ENCODE results near the gene PLTP. TPM values are rescaled to one million over a fixed set of nuclear protein-coding genes. Genes with fewer than 3 reads are reported as not detected.

The PLTP gene
- total and polyA plus RNA-seq, 2 of the 13 experiments (the other 11 are each of a cell fraction or from before 2014, with no cell fraction given): 16.9 to 28.6 TPM

DNA sequence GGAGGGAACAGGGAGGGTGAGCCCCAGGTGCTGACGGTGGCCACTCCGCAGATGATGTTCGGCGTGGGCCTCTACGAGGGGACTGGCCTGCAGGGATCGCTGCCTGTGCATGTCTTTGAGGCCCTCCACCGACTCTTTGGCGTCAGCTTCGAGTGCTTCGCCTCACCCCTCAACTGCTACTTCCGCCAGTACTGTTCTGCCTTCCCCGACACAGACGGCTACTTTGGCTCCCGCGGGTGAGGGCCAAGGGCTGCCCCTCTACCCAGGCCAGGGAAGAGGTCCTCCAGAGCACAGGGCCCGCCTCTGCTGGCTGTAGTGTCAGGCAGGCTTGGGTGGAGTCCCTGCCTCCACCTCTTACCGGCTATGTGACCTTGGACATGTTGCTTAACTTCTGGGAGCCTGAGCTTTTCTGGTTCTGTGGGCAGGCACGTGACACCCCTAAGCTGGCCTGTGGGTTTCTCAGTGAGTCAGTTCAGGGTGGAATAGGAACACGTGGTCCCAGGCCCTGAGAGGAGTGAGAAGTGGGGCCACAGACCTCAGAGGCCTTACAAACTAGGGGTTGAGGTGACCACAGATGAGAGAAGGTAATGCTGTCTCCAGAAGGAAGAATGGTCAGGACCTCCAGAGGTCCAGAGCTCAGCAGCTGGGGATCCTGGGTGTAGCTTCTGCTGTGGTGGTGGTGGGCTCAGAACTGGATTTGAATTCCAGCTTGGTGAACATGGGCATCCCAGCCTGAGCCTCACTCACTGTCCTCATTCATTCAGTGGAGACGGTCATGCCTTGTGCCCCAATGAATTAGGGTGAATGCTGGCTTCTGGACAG is 34.4 kb upstream of the PLTP start (continued):
- no peak for TF ChIP-seq E2F5 (CRISPR knock-in tag; conservative IDR thresholded peaks at IDR 0.05)
- no peak for TF ChIP-seq ZNF549 (CRISPR knock-in tag; IDR thresholded peaks at IDR 0.05)
- peak; percentile 76; the same call in 1 of the 2 replicates for TF ChIP-seq ZSCAN25 (CRISPR knock-in tag; IDR thresholded peaks at IDR 0.05)
- TF ChIP-seq, protein P1, sequence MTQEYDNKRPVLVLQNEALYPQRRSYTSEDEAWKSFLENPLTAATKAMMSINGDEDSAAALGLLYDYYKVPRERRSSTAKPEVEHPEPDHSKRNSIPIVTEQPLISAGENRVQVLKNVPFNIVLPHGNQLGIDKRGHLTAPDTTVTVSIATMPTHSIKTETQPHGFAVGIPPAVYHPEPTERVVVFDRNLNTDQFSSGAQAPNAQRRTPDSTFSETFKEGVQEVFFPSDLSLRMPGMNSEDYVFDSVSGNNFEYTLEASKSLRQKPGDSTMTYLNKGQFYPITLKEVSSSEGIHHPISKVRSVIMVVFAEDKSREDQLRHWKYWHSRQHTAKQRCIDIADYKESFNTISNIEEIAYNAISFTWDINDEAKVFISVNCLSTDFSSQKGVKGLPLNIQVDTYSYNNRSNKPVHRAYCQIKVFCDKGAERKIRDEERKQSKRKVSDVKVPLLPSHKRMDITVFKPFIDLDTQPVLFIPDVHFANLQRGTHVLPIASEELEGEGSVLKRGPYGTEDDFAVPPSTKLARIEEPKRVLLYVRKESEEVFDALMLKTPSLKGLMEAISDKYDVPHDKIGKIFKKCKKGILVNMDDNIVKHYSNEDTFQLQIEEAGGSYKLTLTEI (CRISPR knock-in tag; conservative IDR thresholded peaks at IDR 0.05): no peak
- TF ChIP-seq, protein P2, sequence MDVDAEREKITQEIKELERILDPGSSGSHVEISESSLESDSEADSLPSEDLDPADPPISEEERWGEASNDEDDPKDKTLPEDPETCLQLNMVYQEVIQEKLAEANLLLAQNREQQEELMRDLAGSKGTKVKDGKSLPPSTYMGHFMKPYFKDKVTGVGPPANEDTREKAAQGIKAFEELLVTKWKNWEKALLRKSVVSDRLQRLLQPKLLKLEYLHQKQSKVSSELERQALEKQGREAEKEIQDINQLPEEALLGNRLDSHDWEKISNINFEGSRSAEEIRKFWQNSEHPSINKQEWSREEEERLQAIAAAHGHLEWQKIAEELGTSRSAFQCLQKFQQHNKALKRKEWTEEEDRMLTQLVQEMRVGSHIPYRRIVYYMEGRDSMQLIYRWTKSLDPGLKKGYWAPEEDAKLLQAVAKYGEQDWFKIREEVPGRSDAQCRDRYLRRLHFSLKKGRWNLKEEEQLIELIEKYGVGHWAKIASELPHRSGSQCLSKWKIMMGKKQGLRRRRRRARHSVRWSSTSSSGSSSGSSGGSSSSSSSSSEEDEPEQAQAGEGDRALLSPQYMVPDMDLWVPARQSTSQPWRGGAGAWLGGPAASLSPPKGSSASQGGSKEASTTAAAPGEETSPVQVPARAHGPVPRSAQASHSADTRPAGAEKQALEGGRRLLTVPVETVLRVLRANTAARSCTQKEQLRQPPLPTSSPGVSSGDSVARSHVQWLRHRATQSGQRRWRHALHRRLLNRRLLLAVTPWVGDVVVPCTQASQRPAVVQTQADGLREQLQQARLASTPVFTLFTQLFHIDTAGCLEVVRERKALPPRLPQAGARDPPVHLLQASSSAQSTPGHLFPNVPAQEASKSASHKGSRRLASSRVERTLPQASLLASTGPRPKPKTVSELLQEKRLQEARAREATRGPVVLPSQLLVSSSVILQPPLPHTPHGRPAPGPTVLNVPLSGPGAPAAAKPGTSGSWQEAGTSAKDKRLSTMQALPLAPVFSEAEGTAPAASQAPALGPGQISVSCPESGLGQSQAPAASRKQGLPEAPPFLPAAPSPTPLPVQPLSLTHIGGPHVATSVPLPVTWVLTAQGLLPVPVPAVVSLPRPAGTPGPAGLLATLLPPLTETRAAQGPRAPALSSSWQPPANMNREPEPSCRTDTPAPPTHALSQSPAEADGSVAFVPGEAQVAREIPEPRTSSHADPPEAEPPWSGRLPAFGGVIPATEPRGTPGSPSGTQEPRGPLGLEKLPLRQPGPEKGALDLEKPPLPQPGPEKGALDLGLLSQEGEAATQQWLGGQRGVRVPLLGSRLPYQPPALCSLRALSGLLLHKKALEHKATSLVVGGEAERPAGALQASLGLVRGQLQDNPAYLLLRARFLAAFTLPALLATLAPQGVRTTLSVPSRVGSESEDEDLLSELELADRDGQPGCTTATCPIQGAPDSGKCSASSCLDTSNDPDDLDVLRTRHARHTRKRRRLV (CRISPR knock-in tag; IDR thresholded peaks at IDR 0.05): 0 out of 2 replicates have a peak, but pooled peaks have one; percentile 77
- TF ChIP-seq MEF2D (CRISPR knock-in tag; IDR thresholded peaks at IDR 0.05): peak; percentile 80
- no peak for TF ChIP-seq PAX8 (CRISPR knock-in tag; IDR thresholded peaks at IDR 0.05; ENCODE audit: borderline replicate concordance)
- no peak; the same call in 1 of the 2 replicates for TF ChIP-seq ZNF563 (CRISPR knock-in tag; IDR thresholded peaks at IDR 0.05)
- TF ChIP-seq RBAK (CRISPR knock-in tag; IDR thresholded peaks at IDR 0.05): no peak
- peak; percentile 96; the same call in 1 of the 2 replicates for TF ChIP-seq ZNF558 (CRISPR knock-in tag; IDR thresholded peaks at IDR 0.05; ENCODE audit: borderline replicate concordance)
- TF ChIP-seq ZSCAN20 (CRISPR knock-in tag; IDR thresholded peaks at IDR 0.05; ENCODE audit: borderline replicate concordance): no peak
- TF ChIP-seq, protein P3, sequence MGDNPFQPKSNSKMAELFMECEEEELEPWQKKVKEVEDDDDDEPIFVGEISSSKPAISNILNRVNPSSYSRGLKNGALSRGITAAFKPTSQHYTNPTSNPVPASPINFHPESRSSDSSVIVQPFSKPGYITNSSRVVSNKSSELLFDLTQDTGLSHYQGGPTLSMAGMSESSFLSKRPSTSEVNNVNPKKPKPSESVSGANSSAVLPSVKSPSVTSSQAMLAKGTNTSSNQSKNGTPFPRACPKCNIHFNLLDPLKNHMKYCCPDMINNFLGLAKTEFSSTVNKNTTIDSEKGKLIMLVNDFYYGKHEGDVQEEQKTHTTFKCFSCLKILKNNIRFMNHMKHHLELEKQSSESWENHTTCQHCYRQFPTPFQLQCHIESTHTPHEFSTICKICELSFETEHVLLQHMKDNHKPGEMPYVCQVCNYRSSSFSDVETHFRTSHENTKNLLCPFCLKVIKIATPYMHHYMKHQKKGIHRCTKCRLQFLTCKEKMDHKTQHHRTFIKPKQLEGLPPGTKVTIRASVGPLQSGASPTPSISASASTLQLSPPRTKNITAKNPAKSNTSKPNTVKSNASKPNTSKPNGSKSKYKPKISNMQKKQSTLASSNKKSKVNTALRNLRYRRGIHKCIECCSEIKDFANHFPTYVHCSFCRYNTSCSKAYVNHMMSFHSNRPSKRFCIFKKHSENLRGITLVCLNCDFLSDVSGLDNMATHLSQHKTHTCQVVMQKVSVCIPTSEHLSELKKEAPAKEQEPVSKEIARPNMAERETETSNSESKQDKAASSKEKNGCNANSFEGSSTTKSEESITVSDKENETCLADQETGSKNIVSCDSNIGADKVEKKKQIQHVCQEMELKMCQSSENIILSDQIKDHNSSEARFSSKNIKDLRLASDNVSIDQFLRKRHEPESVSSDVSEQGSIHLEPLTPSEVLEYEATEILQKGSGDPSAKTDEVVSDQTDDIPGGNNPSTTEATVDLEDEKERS (CRISPR knock-in tag; IDR thresholded peaks at IDR 0.05): peak; percentile 78
- TF ChIP-seq GTF2F1 (IDR thresholded peaks at IDR 0.05; ENCODE audit: low read length): peak; percentile 62; the same call in 1 of the 2 replicates
- no peak; the same call in 1 of the 2 replicates for TF ChIP-seq CREM (IDR thresholded peaks at IDR 0.05)
- no peak for TF ChIP-seq CREM (CRISPR knock-in tag; IDR thresholded peaks at IDR 0.05)
- no peak for TF ChIP-seq NBN (conservative IDR thresholded peaks at IDR 0.05)

Measured in HepG2 (cell line).